ENCODE results near the gene NPC1.

DNA sequence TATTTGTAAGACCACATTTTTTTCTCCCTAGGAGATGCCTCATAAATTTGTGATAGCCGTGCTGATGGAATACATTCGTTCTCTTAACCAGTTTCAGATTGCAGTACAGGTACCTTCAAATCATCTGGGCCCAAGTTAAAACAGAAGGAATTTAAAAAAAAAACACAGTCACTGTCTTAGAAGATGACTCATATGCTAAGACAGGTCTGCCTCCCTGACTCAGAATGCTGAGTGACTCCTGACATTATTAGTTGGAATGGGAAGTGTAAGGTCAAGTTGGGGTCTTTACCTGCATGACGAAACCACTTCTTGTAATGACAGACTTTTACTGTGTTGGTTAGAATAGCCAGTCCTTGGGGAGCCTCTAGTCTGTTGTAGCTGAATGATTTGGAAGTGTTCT, 56.7 kb downstream of the NPC1 start:
- TF ChIP-seq, protein P1, sequence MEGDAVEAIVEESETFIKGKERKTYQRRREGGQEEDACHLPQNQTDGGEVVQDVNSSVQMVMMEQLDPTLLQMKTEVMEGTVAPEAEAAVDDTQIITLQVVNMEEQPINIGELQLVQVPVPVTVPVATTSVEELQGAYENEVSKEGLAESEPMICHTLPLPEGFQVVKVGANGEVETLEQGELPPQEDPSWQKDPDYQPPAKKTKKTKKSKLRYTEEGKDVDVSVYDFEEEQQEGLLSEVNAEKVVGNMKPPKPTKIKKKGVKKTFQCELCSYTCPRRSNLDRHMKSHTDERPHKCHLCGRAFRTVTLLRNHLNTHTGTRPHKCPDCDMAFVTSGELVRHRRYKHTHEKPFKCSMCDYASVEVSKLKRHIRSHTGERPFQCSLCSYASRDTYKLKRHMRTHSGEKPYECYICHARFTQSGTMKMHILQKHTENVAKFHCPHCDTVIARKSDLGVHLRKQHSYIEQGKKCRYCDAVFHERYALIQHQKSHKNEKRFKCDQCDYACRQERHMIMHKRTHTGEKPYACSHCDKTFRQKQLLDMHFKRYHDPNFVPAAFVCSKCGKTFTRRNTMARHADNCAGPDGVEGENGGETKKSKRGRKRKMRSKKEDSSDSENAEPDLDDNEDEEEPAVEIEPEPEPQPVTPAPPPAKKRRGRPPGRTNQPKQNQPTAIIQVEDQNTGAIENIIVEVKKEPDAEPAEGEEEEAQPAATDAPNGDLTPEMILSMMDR (IDR thresholded peaks at IDR 0.05) = no peak
- TF ChIP-seq NR1H2 (CRISPR knock-in tag; IDR thresholded peaks at IDR 0.05) (no peak), NFE2L1 (CRISPR knock-in tag; IDR thresholded peaks at IDR 0.05) (no peak), IRF2 (CRISPR knock-in tag; IDR thresholded peaks at IDR 0.05; ENCODE audit: borderline replicate concordance, low read depth) (no peak), NFYB (CRISPR knock-in tag; conservative IDR thresholded peaks at IDR 0.05; ENCODE audit: low read depth) (no peak), MXD4 (CRISPR knock-in tag; IDR thresholded peaks at IDR 0.05; ENCODE audit: borderline replicate concordance) (no peak), NR2C2 (CRISPR knock-in tag; IDR thresholded peaks at IDR 0.05) (no peak)
- TF ChIP-seq, protein P2, sequence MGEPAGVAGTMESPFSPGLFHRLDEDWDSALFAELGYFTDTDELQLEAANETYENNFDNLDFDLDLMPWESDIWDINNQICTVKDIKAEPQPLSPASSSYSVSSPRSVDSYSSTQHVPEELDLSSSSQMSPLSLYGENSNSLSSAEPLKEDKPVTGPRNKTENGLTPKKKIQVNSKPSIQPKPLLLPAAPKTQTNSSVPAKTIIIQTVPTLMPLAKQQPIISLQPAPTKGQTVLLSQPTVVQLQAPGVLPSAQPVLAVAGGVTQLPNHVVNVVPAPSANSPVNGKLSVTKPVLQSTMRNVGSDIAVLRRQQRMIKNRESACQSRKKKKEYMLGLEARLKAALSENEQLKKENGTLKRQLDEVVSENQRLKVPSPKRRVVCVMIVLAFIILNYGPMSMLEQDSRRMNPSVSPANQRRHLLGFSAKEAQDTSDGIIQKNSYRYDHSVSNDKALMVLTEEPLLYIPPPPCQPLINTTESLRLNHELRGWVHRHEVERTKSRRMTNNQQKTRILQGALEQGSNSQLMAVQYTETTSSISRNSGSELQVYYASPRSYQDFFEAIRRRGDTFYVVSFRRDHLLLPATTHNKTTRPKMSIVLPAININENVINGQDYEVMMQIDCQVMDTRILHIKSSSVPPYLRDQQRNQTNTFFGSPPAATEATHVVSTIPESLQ (CRISPR knock-in tag; IDR thresholded peaks at IDR 0.05) = no peak
- TF ChIP-seq, protein P3, sequence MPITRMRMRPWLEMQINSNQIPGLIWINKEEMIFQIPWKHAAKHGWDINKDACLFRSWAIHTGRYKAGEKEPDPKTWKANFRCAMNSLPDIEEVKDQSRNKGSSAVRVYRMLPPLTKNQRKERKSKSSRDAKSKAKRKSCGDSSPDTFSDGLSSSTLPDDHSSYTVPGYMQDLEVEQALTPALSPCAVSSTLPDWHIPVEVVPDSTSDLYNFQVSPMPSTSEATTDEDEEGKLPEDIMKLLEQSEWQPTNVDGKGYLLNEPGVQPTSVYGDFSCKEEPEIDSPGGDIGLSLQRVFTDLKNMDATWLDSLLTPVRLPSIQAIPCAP (CRISPR knock-in tag; IDR thresholded peaks at IDR 0.05) = no peak
- TF ChIP-seq, protein P4, sequence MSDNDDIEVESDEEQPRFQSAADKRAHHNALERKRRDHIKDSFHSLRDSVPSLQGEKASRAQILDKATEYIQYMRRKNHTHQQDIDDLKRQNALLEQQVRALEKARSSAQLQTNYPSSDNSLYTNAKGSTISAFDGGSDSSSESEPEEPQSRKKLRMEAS (CRISPR knock-in tag; IDR thresholded peaks at IDR 0.05) = no peak
